ENCODE results near the gene RFC1. TPM values are rescaled to one million over a fixed set of nuclear protein-coding genes. Genes with fewer than 3 reads are reported as not detected.

Gene RFC1
- total RNA-seq, 1 experiment from 2014 or later, result 56.8 TPM

- H3K18ac ChIP-seq (ENCODE audit: insufficient read length, low read depth, low read length), result no peak overlapping the region
- H3K9me3 Mint-ChIP-seq, result no peaks in the 10 kb centered on the region
- no peak overlapping the region for H3K56ac ChIP-seq (ENCODE audit: insufficient read length, low read depth, low read length)
- H2BK20ac ChIP-seq (ENCODE audit: low read depth, low read length, poor library complexity, severe bottlenecking), result no peak overlapping the region
- no peak overlapping the region for H3K4me2 ChIP-seq (ENCODE audit: insufficient read depth, insufficient read length, low read length)
- WGBS (ENCODE audit: extremely low coverage, insufficient read length, low lambda C conversion rate), result no CpG with 5 or more reads among the region's 2 CpGs
- no peak overlapping the region for H2AFZ ChIP-seq (ENCODE audit: low read length)
- H2BK120ac ChIP-seq (ENCODE audit: low read depth, low read length, poor library complexity, severe bottlenecking), result no peak overlapping the region
- DNase-seq, result no peak
- H3K79me2 ChIP-seq (ENCODE audit: insufficient read depth, low read length), result no peaks in the 10 kb centered on the region
- H3K27ac ChIP-seq (ENCODE audit: insufficient read length, low read depth, low read length), result no peak overlapping the region
- H2BK15ac ChIP-seq (ENCODE audit: low read depth, low read length), result no peak overlapping the region
- H4K8ac ChIP-seq (replicated peaks; ENCODE audit: insufficient read length, low read depth, low read length), result no peak overlapping the region
- no peaks in the 10 kb centered on the region for H3K27me3 Mint-ChIP-seq (ENCODE audit: low read depth)
- H3K4me1 ChIP-seq (ENCODE audit: insufficient read depth, low read length), result no peaks in the 10 kb centered on the region
- no peak overlapping the region for H4K91ac ChIP-seq (ENCODE audit: insufficient read length, low read depth, low read length)
- no peak overlapping the region for H3K23ac ChIP-seq (ENCODE audit: insufficient read length, low read depth, low read length)
- H3K4me3 Mint-ChIP-seq, result no peak overlapping the region
- H2BK5ac ChIP-seq (ENCODE audit: insufficient read length, low read length), result no peak overlapping the region
- H3K14ac ChIP-seq (ENCODE audit: insufficient read depth, low read length), result no peak overlapping the region
- no peak overlapping the region for H3K27ac Mint-ChIP-seq
- no peaks in the 10 kb centered on the region for H3K23me2 ChIP-seq (ENCODE audit: insufficient read length, low read depth, low read length, poor library complexity, severe bottlenecking)
- no peak overlapping the region for H2BK12ac ChIP-seq (ENCODE audit: insufficient read length, low read depth, low read length)
- H3K27me3 ChIP-seq (ENCODE audit: insufficient read depth, low read length), result no peaks in the 10 kb centered on the region
- H3K9me3 ChIP-seq (ENCODE audit: control insufficient read depth, low read depth, low read length), result no peaks in the 10 kb centered on the region
- H3K4ac ChIP-seq (ENCODE audit: low read depth, low read length), result no peak overlapping the region
- H3K79me1 ChIP-seq (ENCODE audit: insufficient read depth, low read depth, low read length, poor library complexity, severe bottlenecking), result no peaks in the 10 kb centered on the region
- no peaks in the 10 kb centered on the region for H3K4me1 Mint-ChIP-seq
- no peaks in the 10 kb centered on the region for H4K20me1 ChIP-seq (ENCODE audit: control insufficient read depth, insufficient read depth, insufficient read length)
- H2AK5ac ChIP-seq (ENCODE audit: insufficient read length, low read length), result no peak overlapping the region
- H3T11ph ChIP-seq (ENCODE audit: low read length), result no peak overlapping the region
- no peak overlapping the region for H3K9ac ChIP-seq (ENCODE audit: extremely low read depth, insufficient read length, low read length)
- TF ChIP-seq, protein P1, sequence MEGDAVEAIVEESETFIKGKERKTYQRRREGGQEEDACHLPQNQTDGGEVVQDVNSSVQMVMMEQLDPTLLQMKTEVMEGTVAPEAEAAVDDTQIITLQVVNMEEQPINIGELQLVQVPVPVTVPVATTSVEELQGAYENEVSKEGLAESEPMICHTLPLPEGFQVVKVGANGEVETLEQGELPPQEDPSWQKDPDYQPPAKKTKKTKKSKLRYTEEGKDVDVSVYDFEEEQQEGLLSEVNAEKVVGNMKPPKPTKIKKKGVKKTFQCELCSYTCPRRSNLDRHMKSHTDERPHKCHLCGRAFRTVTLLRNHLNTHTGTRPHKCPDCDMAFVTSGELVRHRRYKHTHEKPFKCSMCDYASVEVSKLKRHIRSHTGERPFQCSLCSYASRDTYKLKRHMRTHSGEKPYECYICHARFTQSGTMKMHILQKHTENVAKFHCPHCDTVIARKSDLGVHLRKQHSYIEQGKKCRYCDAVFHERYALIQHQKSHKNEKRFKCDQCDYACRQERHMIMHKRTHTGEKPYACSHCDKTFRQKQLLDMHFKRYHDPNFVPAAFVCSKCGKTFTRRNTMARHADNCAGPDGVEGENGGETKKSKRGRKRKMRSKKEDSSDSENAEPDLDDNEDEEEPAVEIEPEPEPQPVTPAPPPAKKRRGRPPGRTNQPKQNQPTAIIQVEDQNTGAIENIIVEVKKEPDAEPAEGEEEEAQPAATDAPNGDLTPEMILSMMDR (conservative IDR thresholded peaks at IDR 0.05), result no peak
- no peak overlapping the region for H4K5ac ChIP-seq (ENCODE audit: insufficient read length, low read depth, low read length)
- H3K36me3 Mint-ChIP-seq (ENCODE audit: insufficient read depth in 1 of 3, low read depth in 3 of 3), result peaks cover 5 to 30% (median 24%) of the 10 kb centered on the region in 3 experiments; a peak in 6 of 7 replicates
Observed at GRCh38 chr4:39339968-39340367, 26.2 kb downstream of the RFC1 start.
